GM23338 (cell line): ENCODE results near the gene GPD2. TPM values are rescaled to one million over a fixed set of nuclear protein-coding genes. Genes with fewer than 3 reads are reported as not detected.

Source experiments
- ATAC-seq: fragments of 200-7000 bp; cut with Tn5 transposase; 3 replicates; pipeline ENCODE4 v1.9.1; 2020
- DNase-seq: peaks from one replicate; pipeline ENCODE4 v3.0.0-alpha.2; 2015; ENCODE audit warnings: low spot score
- H2AFZ ChIP-seq: fragments of 200-600 bp; sonication (generic); 2 replicates; pipeline ENCODE4 v1.8.0; 2016; ENCODE audit warnings: antibody characterized with exemption, mild to moderate bottlenecking, moderate library complexity
- H3F3A ChIP-seq: fragments of 200-600 bp; sonication (generic); replicated peaks from 2 replicates; pipeline ENCODE4 v1.8.0; 2017; ENCODE audit warnings: antibody characterized with exemption, mixed run types, low read depth
- H3K27ac ChIP-seq: fragments of 200-600 bp; sonication (generic); 2 replicates; pipeline ENCODE4 v1.6.1; 2016; ENCODE audit warnings: low read depth
- H3K27me3 ChIP-seq: fragments of 200-600 bp; sonication (generic); 2 replicates; pipeline ENCODE4 v1.8.0; 2016; ENCODE audit warnings: mild to moderate bottlenecking, mixed run types, moderate library complexity; ENCODE audit not compliant: insufficient read depth
- H3K36me3 ChIP-seq: fragments of 200-600 bp; sonication (generic); 2 replicates; pipeline ENCODE4 v1.8.0; 2016; ENCODE audit warnings: mild to moderate bottlenecking; ENCODE audit not compliant: insufficient read depth
- H3K4me1 ChIP-seq: fragments of 200-600 bp; sonication (generic); 2 replicates; pipeline ENCODE4 v1.8.0; 2016; ENCODE audit warnings: mild to moderate bottlenecking, moderate library complexity; ENCODE audit not compliant: insufficient read depth
- H3K4me2 ChIP-seq: fragments of 200-600 bp; sonication (generic); 2 replicates; pipeline ENCODE4 v1.7.1; 2017; ENCODE audit warnings: mixed run types
- H3K4me3 ChIP-seq: fragments of 200-600 bp; sonication (generic); 2 replicates; pipeline ENCODE4 v1.6.1; 2016; ENCODE audit warnings: mixed run types
- H3K79me2 ChIP-seq: fragments of 200-600 bp; sonication (generic); replicated peaks from 2 replicates; pipeline ENCODE4 v1.8.0; 2017; ENCODE audit warnings: mild to moderate bottlenecking; ENCODE audit not compliant: insufficient read depth
- H3K9me2 ChIP-seq: fragments of 200-600 bp; sonication (generic); 2 replicates; pipeline ENCODE4 v1.8.0; 2017; ENCODE audit not compliant: insufficient read depth
- H4K20me1 ChIP-seq: fragments of 200-600 bp; sonication (generic); replicated peaks from 2 replicates; pipeline ENCODE4 v1.8.0; 2017; ENCODE audit warnings: mild to moderate bottlenecking; ENCODE audit not compliant: insufficient read depth
- H3K27ac Mint-ChIP-seq: 2 replicates; pipeline ENCODE4 v1.8.0; 2020; ENCODE audit warnings: inconsistent platforms, mild to moderate bottlenecking, moderate library complexity, mixed read lengths
- H3K27me3 Mint-ChIP-seq: 3 replicates; pipeline ENCODE4 v1.8.0; 2022; ENCODE audit warnings: low read depth, mild to moderate bottlenecking, moderate library complexity, mixed read lengths, inconsistent platforms; ENCODE audit not compliant: insufficient read depth, poor library complexity
- H3K36me3 Mint-ChIP-seq: 3 replicates; pipeline ENCODE4 v1.8.0; 2021; ENCODE audit warnings: low read depth, mild to moderate bottlenecking, inconsistent platforms, moderate library complexity, mixed read lengths
- H3K4me1 Mint-ChIP-seq: 3 replicates; pipeline ENCODE4 v1.8.0; 2020; ENCODE audit warnings: mild to moderate bottlenecking, inconsistent platforms, mixed read lengths
- H3K4me3 Mint-ChIP-seq: 3 replicates; pipeline ENCODE4 v1.8.0; 2021; ENCODE audit warnings: moderate library complexity, mild to moderate bottlenecking, inconsistent platforms, mixed read lengths
- H3K9me3 Mint-ChIP-seq: 3 replicates; pipeline ENCODE4 v1.8.0; 2020; ENCODE audit warnings: moderate library complexity, mild to moderate bottlenecking, inconsistent platforms, mixed read lengths
- CREB1 ChIP-seq: fragments of 250-450 bp; sonication (Bioruptor Pico); IDR thresholded peaks from 2 replicates; pipeline ENCODE4 v1.5.0; 2020; ENCODE audit warnings: low read depth, mild to moderate bottlenecking, moderate library complexity
- EZH2 ChIP-seq: fragments of 200-600 bp; sonication (generic); IDR thresholded peaks from one replicate; pipeline ENCODE4 v1.8.0; 2017; ENCODE audit warnings: antibody characterized with exemption, mild to moderate bottlenecking, low read depth; ENCODE audit not compliant: unreplicated experiment
- EZH2phosphoT487 ChIP-seq: fragments of 200-600 bp; sonication (generic); IDR thresholded peaks from one replicate; pipeline ENCODE4 v1.8.1; 2018; ENCODE audit warnings: antibody characterized with exemption; ENCODE audit not compliant: unreplicated experiment
- JUNB ChIP-seq: IDR thresholded peaks from one replicate; pipeline ENCODE4 v1.6.1; 2016; ENCODE audit warnings: antibody characterized with exemption; ENCODE audit not compliant: unreplicated experiment
- NANOG ChIP-seq: IDR thresholded peaks from 2 replicates; pipeline ENCODE4 v1.6.1; 2016; ENCODE audit warnings: antibody characterized with exemption, borderline replicate concordance
- STAT1 ChIP-seq: IDR thresholded peaks from one replicate; pipeline ENCODE4 v1.6.1; 2016; ENCODE audit warnings: antibody characterized with exemption; ENCODE audit not compliant: unreplicated experiment
- ZNF114 ChIP-seq: fragments of 250-450 bp; sonication (Bioruptor Pico); IDR thresholded peaks from 2 replicates; pipeline ENCODE4 v1.5.0; 2020; ENCODE audit warnings: mild to moderate bottlenecking, moderate library complexity
- ZNF331 ChIP-seq: fragments of 250-450 bp; sonication (Bioruptor Pico); IDR thresholded peaks from 2 replicates; pipeline ENCODE4 v1.5.0; 2020; ENCODE audit warnings: low read depth, mild to moderate bottlenecking, moderate library complexity
- polyA plus RNA-seq: library from polyadenylated mRNA; unstranded; fragments of >200 nt; fragmentation: Nextera tagmentation; extraction: Ambion mirVana; gene quantifications from 2 replicates; pipeline ENCODE4 v1.2.1, GENCODE V29; 2016
- total RNA-seq: library from RNA; depleted of rRNA; stranded (reverse); fragments of >200 nt; shearing (Covaris generic); gene quantifications from 2 replicates; pipeline ENCODE4 v1.2.3, GENCODE V29; 2014
- TF ChIP-seq, protein P1 (sequence below): IDR thresholded peaks from 2 replicates; pipeline ENCODE4 v1.6.1; 2016; ENCODE audit warnings: antibody characterized with exemption
- TF ChIP-seq, protein P2 (sequence below), 2 experiments: fragments of 200-600 bp in 1 of 2; sonication (generic) in 1 of 2; conservative IDR thresholded peaks; 2 replicates each; pipeline versions ENCODE4 v1.5.1 to v1.6.1; 2016 to 2017; ENCODE audit warnings: antibody characterized with exemption in 2 of 2, low read depth in 2 of 2, mild to moderate bottlenecking in 2 of 2, moderate library complexity in 1 of 2
- TF ChIP-seq, protein P3 (sequence below): fragments of 250-450 bp; sonication (Bioruptor Pico); IDR thresholded peaks from 2 replicates; pipeline ENCODE4 v1.5.0; 2020; ENCODE audit warnings: mild to moderate bottlenecking, moderate library complexity

GPD2 gene
- total and polyA plus RNA-seq, 2 experiments from 2014 or later: 9.4 to 67.4 TPM

DNA sequence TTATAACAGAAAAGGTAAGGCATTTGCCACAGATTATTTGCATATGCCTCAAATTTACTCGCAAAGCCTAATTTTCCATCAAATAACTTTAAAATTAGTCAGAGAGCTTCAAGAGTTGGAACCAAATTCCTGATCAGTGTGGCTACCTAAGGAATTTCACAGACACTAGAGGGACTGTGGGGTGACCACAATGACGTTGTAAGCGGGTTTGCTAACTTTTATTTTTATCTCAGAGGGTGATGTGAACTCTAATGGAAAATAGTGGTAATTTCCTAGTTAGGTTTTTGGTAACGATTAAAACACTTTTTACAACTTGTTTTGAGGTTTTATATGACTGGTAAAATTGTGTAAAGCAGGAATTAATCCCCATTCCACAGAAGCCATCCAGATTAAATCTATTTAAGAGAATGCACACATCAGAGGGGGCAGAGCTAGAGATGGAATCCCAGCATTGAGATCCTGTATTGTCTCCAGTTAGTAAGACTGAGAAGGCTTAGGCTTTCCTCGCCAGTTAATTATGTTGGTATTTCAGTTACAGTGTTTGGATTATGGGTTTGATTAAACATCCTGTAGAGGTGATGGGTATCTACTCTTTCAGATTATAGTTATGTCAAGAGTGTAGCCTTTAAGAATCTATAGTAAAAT, 129.0 kb downstream of the GPD2 start:
- Mint-ChIP-seq H3K9me3 (no peaks in the 10 kb centered on the region), H3K27ac (no peak overlapping the region), H3K36me3 (peaks cover 2% of the 10 kb centered on the region; the same call in 1 of the 3 replicates), H3K4me1 (peaks cover 20% of the 10 kb centered on the region), H3K4me3 (no peak overlapping the region), H3K27me3 (no peaks in the 10 kb centered on the region)
- H2AFZ ChIP-seq: no peak overlapping the region
- H3K79me2 ChIP-seq: no peaks in the 10 kb centered on the region
- H3K36me3 ChIP-seq: no peaks in the 10 kb centered on the region
- H4K20me1 ChIP-seq: no peaks in the 10 kb centered on the region
- no peaks in the 10 kb centered on the region for H3K9me2 ChIP-seq
- ATAC-seq (no peak; the same call in 2 of the 3 replicates), DNase-seq (peak; percentile 9)
- no peak overlapping the region for H3K27ac ChIP-seq
- no peaks in the 10 kb centered on the region for H3K27me3 ChIP-seq
- H3K4me3 ChIP-seq: no peak overlapping the region
- no peak overlapping the region for H3K4me2 ChIP-seq
- H3K4me1 ChIP-seq: peaks cover 20% of the 10 kb centered on the region
- H3F3A ChIP-seq: no peaks in the 10 kb centered on the region
- TF ChIP-seq, protein P1, sequence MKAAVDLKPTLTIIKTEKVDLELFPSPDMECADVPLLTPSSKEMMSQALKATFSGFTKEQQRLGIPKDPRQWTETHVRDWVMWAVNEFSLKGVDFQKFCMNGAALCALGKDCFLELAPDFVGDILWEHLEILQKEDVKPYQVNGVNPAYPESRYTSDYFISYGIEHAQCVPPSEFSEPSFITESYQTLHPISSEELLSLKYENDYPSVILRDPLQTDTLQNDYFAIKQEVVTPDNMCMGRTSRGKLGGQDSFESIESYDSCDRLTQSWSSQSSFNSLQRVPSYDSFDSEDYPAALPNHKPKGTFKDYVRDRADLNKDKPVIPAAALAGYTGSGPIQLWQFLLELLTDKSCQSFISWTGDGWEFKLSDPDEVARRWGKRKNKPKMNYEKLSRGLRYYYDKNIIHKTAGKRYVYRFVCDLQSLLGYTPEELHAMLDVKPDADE: no peak
- TF ChIP-seq ZNF114 (CRISPR knock-in tag) (no peak), EZH2phosphoT487 (no peak), STAT1 (no peak), EZH2 (no peak), CREB1 (CRISPR knock-in tag) (no peak), JUNB (no peak), ZNF331 (CRISPR knock-in tag) (no peak), NANOG (no peak)
- TF ChIP-seq, protein P2, sequence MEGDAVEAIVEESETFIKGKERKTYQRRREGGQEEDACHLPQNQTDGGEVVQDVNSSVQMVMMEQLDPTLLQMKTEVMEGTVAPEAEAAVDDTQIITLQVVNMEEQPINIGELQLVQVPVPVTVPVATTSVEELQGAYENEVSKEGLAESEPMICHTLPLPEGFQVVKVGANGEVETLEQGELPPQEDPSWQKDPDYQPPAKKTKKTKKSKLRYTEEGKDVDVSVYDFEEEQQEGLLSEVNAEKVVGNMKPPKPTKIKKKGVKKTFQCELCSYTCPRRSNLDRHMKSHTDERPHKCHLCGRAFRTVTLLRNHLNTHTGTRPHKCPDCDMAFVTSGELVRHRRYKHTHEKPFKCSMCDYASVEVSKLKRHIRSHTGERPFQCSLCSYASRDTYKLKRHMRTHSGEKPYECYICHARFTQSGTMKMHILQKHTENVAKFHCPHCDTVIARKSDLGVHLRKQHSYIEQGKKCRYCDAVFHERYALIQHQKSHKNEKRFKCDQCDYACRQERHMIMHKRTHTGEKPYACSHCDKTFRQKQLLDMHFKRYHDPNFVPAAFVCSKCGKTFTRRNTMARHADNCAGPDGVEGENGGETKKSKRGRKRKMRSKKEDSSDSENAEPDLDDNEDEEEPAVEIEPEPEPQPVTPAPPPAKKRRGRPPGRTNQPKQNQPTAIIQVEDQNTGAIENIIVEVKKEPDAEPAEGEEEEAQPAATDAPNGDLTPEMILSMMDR (conservative IDR thresholded peaks at IDR 0.05; ENCODE audit: low read depth in 2 of 2): no peak
- TF ChIP-seq, protein P3, sequence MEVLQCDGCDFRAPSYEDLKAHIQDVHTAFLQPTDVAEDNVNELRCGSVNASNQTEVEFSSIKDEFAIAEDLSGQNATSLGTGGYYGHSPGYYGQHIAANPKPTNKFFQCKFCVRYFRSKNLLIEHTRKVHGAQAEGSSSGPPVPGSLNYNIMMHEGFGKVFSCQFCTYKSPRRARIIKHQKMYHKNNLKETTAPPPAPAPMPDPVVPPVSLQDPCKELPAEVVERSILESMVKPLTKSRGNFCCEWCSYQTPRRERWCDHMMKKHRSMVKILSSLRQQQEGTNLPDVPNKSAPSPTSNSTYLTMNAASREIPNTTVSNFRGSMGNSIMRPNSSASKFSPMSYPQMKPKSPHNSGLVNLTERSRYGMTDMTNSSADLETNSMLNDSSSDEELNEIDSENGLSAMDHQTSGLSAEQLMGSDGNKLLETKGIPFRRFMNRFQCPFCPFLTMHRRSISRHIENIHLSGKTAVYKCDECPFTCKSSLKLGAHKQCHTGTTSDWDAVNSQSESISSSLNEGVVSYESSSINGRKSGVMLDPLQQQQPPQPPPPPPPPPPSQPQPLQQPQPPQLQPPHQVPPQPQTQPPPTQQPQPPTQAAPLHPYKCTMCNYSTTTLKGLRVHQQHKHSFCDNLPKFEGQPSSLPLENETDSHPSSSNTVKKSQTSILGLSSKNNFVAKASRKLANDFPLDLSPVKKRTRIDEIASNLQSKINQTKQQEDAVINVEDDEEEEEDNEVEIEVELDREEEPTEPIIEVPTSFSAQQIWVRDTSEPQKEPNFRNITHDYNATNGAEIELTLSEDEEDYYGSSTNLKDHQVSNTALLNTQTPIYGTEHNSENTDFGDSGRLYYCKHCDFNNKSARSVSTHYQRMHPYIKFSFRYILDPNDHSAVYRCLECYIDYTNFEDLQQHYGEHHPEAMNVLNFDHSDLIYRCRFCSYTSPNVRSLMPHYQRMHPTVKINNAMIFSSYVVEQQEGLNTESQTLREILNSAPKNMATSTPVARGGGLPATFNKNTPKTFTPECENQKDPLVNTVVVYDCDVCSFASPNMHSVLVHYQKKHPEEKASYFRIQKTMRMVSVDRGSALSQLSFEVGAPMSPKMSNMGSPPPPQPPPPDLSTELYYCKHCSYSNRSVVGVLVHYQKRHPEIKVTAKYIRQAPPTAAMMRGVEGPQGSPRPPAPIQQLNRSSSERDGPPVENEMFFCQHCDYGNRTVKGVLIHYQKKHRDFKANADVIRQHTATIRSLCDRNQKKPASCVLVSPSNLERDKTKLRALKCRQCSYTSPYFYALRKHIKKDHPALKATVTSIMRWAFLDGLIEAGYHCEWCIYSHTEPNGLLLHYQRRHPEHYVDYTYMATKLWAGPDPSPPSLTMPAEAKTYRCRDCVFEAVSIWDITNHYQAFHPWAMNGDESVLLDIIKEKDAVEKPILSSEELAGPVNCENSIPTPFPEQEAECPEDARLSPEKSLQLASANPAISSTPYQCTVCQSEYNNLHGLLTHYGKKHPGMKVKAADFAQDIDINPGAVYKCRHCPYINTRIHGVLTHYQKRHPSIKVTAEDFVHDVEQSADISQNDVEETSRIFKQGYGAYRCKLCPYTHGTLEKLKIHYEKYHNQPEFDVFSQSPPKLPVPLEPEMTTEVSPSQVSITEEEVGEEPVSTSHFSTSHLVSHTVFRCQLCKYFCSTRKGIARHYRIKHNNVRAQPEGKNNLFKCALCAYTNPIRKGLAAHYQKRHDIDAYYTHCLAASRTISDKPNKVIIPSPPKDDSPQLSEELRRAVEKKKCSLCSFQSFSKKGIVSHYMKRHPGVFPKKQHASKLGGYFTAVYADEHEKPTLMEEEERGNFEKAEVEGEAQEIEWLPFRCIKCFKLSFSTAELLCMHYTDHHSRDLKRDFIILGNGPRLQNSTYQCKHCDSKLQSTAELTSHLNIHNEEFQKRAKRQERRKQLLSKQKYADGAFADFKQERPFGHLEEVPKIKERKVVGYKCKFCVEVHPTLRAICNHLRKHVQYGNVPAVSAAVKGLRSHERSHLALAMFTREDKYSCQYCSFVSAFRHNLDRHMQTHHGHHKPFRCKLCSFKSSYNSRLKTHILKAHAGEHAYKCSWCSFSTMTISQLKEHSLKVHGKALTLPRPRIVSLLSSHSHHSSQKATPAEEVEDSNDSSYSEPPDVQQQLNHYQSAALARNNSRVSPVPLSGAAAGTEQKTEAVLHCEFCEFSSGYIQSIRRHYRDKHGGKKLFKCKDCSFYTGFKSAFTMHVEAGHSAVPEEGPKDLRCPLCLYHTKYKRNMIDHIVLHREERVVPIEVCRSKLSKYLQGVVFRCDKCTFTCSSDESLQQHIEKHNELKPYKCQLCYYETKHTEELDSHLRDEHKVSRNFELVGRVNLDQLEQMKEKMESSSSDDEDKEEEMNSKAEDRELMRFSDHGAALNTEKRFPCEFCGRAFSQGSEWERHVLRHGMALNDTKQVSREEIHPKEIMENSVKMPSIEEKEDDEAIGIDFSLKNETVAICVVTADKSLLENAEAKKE: no peak
